Left forelimb (tissue), 1 donor: Measurements from ENCODE around the gene FIGLA.

Source experiments
- DNase-seq: peaks from one replicate; pipeline ENCODE4 v3.0.0-alpha.2; 2018; ENCODE audit warnings: low spot score

FIGLA gene

DNA sequence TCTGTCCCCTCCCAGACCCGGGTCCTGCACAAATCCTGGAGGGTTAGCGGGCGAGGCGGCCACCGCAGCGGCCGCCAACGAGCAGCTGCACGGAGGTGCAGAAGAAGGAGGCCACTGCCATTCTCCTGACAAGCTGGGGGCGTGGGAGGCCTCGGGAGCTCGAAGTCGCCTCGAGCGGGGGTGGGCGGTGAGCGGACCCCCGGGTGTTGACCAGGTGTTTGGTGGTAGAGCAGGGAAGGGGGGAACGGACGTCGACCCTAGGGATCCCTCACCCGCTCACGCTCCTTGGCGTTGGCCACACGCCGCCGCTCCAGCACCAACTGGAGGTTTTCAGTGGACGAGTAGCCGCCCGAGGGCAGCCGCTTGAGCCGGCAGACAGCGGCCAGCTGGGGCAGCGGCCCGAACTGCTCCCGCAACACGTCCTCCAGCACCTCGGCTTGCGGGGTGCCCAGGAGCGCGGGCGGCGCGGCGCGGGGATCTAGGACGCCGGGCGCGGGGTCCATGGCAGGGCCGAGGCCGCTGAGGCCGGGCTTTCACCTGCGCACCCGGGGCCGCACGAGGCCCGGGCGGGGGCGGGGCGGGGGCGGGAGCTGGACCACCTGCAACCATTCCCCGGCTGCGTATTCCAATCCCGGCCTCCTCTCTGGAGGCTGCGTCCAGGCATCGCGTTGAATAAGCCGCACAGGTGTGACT lies at the start of gene FIGLA:
Gene FIGLA (minus strand): TSS at position 508 of the 693 bp plus-strand sequence. CDS start 5 bp downstream, at position 503.
- no peak for DNase-seq

GRCh38 chr2:70837980-70838925 lies 47.8 kb upstream of the FIGLA start:
- DNase-seq, result no peak

DNA sequence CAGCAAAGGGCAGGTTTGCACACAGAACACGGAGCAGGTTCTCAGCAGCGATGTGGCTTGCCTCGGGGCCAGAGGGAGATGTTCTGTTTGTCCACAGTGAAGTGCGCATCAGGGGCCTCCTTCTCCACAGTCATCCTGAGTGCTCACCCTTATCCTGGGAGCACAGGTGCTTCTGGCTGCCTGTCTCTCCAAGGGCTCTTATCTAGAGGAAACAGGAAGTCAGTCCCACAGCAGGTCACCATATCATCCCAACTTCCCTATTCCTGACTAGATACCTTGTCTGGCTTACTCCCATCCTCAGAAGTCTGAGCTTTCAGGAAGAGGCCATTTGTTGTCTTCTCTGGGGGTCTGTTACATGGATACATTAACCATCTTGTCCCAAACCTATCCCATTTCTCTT lies 45.2 kb upstream of the FIGLA start, which contains the start of gene CD207:
Gene CD207 (minus strand): TSS at position 174 of the 400 bp plus-strand sequence. CDS start 40 bp downstream, at position 134.
- no peak for DNase-seq

- no peak for DNase-seq
These were observed 44.4 kb upstream of the FIGLA start for GRCh38 chr2:70834881-70835280.

- DNase-seq, result no peak
These were observed 43.7 kb upstream of the FIGLA start for GRCh38 chr2:70834106-70834505.

- no peak for DNase-seq
These were observed 42.8 kb upstream of the FIGLA start for GRCh38 chr2:70833246-70833645.

- no peak for DNase-seq
These were observed 41.9 kb upstream of the FIGLA start for GRCh38 chr2:70832386-70832785.

DNA sequence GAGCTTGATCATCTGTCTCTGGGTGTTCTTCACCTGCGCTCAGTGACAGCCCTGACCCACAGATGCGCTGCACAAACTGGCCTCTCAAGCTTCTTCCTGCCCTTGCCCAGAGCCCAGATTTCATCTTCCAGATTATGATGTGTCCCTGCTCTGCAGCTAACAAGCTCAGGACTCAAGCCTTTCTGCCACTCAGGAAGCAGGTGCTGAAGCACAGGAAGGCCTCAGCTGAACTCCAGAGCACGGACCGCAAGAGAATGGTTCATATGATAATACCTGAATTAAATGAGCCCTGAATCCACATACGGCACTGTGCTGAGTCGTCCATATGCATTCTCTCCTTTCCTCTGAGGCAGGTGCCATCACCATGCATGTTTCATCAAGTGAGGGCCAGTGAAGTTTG lies 41.4 kb upstream of the FIGLA start:
- DNase-seq, result no peak

DNA sequence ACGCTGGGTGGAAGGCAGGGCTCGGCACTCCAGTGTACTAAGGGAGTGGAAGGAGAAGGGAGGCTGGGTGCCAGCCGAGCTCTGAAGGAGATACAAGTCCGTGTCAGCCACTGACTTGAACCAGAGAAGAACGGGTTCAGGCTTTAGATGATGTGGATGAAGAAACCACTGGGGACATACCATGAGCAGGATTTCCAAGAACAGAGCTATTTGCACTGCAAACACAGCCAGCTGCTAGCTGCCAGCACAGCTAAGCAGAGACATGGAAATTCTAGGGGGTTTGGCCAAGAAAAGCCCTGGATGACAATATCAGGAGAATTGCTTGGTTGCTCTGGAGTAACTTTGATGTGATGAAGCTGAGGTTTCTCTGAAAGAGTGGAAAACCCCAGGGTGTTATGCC lies 39.9 kb upstream of the FIGLA start:
- DNase-seq, result no peak

DNA sequence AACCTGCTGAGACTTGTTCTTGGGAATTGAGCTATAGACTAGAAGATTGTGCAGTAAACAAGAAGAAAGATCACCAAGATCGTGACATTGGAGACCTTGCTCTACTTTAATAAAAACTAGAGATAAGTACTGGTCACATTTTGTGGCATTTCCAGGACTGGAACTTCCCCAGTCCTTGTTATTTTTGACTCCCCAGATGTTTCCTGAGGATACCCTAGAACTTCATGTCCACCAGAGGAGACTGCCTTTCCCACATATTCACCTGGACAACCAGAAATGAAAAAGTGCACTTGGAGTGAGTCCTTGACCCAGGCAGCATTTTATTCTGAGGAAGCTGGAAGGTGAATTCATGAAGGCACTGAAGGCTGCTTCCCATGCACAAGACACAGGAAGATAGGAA lies 39.5 kb upstream of the FIGLA start:
- DNase-seq, result no peak

GRCh38 chr2:70828914-70829824 lies 38.7 kb upstream of the FIGLA start:
- DNase-seq, result no peak

GRCh38 chr2:70828115-70828514 lies 37.7 kb upstream of the FIGLA start:
- DNase-seq, result no peak

- no peak for DNase-seq
These were observed 36.9 kb upstream of the FIGLA start for GRCh38 chr2:70827388-70827787.

DNA sequence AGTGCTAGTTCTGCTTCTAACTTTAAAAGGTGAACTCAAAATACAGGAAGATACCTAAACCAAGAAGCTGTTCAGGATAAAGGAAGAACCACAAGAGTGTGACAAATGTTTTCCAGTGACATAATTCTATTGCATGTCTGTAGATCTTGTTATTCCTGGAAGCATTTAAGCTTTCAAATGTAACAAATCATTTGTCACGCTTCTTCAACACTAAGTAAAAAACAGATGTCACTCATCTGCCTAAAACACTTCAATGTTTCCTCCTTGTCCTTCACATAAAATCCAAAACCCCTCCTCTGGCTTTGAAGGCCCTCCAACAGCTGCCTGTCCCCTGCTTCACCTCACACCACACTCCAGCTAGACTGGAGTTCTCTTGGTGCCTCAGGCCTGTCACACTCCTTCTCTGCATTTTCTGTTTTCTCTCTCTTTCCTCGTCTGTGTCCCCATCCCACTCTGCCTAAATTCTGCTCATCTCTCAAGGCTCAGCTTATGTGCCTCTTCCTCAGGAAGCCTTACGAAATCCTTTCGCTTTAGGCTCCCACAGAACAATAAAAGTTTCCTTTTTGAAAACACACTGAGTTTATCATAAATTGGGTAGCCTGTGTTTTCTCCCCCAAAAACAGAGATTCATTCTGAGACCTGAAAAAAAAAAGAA lies 36.4 kb upstream of the FIGLA start:
- no peak for DNase-seq

GRCh38 chr2:70823249-70823648 lies 32.8 kb upstream of the FIGLA start:
- DNase-seq, result no peak

DNA sequence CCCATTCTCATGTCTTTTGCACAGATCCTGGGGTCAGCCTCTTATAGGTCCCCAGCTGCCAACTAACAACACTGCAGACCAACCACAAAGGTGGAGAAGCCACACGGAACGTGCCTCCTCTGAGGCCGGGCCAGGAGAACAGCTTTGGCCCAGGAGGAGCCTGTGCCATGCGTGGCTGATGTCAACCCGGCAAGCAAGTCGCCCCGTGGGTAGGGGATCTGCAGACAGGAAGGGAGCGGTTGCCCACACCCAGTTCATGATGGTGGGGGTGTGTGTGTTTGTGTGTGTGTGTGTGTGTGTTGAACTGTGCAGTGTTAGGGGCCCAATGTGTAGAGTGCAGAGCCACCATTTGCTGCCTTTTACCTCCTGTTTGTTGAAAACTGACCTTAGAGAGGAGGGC lies 32.4 kb upstream of the FIGLA start:
- no peak for DNase-seq

DNA sequence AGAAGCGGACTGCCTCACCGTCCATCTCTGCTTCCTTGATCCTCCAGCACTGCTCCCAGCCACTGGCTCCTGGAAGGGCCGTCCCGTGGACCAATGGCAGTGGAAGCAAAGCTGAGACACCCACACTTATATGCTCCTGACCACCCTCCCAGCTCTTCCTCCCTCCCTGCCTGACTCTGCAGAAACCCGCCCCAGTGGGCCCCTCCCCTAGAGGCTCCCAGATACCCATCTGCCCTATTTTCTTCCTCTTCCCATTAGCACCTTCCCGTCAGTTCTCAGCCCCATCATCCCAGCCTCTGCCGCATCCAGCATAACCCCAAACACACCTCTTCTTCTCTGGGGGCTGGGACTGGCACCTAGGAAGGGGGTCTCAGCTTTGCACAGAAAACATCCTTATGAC lies 30.1 kb upstream of the FIGLA start, which contains the start of gene CLEC4F:
Gene CLEC4F (minus strand): TSS at position 101 of the 400 bp plus-strand sequence. CDS start 76 bp downstream, at position 25.
- DNase-seq, result no peak

GRCh38 chr2:70817284-70817954 lies 27.0 kb upstream of the FIGLA start:
- no peak for DNase-seq

GRCh38 chr2:70816726-70817125 lies 26.3 kb upstream of the FIGLA start:
- DNase-seq, result no peak
